ENCODE results near the gene PDK4. TPM values are rescaled to one million over a fixed set of nuclear protein-coding genes. Genes with fewer than 3 reads are reported as not detected.

PDK4 gene
- total RNA-seq, 1 donor from 2014 or later = 227 TPM

DNA sequence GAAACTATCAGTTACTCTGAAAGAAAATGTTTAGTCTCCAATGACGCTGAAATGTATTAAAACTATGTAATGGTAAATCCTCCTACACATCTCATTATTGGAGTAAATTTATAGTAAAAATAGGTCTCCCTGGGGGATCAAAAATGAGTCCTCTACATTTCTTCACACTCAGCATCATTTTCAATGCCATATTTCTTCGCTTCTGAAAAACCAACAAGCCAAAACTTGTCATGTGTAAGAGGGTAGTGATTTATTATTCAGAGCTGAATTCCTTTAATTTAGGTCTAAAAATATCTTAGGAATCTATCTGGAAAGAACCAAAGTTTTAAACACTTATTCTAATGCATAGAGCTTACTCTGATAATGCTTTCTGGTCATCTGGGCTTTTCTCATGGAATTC, 3.0 kb downstream of the PDK4 start:
- Histone ChIP-seq H3K4me1 (peaks cover 4 to 22% of the 10 kb centered on the region in 2 donors), H3K36me3 (peaks cover 28 to 65% of the 10 kb centered on the region in 2 donors), H3K27ac (peak overlapping the region; percentile 95 to 97), H3K9me3 (no peaks in the 10 kb centered on the region), H3K4me3 (peak overlapping the region; percentile 86 to 95), H3K27me3 (no peaks in the 10 kb centered on the region)
- TF ChIP-seq, protein P1, sequence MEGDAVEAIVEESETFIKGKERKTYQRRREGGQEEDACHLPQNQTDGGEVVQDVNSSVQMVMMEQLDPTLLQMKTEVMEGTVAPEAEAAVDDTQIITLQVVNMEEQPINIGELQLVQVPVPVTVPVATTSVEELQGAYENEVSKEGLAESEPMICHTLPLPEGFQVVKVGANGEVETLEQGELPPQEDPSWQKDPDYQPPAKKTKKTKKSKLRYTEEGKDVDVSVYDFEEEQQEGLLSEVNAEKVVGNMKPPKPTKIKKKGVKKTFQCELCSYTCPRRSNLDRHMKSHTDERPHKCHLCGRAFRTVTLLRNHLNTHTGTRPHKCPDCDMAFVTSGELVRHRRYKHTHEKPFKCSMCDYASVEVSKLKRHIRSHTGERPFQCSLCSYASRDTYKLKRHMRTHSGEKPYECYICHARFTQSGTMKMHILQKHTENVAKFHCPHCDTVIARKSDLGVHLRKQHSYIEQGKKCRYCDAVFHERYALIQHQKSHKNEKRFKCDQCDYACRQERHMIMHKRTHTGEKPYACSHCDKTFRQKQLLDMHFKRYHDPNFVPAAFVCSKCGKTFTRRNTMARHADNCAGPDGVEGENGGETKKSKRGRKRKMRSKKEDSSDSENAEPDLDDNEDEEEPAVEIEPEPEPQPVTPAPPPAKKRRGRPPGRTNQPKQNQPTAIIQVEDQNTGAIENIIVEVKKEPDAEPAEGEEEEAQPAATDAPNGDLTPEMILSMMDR (IDR thresholded peaks at IDR 0.05) = no peak
- intact Hi-C loops (cut with DNase I) = no loop called here
- DNase-seq (ENCODE audit: low spot score in 2 of 2) = no peak

DNA sequence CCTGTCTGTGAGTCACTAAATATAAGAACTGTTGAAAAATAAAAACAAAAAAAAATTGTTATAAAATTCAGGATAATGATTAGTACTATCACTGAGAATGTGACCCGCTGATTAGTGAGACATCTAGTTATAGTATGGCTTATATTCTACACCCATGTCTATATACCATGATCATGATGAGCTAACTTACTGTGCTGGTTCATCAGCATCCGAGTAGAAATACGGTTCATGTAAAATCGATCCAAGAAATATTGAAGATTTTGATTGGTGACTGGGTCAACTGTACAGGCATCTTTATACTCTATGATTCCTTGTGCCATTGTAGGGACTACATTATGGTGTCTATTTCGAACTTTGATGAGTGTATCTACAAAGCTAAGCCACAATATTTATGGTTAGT, 3.7 kb downstream of the PDK4 start:
- no peak for DNase-seq (ENCODE audit: low spot score in 2 of 2)
- H3K4me3 ChIP-seq = peak overlapping the region; percentile 86 to 95
- intact Hi-C loops (cut with DNase I) = no loop called here
- TF ChIP-seq, protein P1 (IDR thresholded peaks at IDR 0.05) = no peak
- H3K9me3 ChIP-seq = no peaks in the 10 kb centered on the region
- H3K36me3 ChIP-seq = peaks cover 34 to 73% of the 10 kb centered on the region in 2 donors
- H3K4me1 ChIP-seq = peaks cover 4 to 24% of the 10 kb centered on the region in 2 donors
- H3K27me3 ChIP-seq = no peaks in the 10 kb centered on the region
- peak overlapping the region; percentile 95 to 97 for H3K27ac ChIP-seq

DNA sequence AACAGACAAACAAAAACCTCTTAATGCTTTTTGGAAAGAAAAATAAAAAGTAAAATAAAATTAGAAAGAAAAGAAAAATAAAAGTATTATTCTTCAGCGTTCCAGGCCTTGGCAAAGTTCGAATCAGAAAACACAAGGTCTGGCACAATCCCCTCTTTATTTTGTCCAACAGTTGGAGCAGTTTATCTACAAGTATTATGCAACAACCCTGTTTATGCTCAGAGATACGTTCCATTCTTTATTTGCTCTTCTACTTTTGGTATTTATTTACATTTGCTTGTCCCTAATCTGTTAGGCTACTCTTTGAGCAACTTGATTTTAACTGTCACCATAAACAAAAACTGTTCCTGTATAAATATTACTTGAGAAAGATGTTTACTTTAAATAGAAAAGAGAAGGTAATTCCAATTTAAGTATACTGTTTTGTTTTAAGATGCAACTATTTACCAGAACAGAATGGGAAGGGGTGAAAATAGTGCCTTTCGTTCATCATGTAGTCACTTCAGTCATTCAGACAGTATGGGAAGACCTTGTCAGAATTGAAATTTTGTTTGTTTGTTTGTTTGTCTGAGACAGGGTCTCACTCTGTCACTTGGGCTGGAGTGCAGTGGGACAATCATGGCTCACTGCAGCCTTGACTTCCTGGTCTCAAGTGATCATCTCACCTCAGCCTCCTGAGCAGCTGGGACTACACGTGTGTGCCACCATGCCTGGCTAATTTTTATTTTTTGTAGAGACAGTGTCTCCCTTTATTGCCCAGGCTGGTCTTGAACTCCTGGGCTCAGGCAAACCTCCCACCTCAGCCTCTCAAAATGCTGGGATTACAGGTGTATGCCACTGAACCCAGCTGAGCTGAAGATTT, 5.7 kb downstream of the PDK4 start:
- TF ChIP-seq, protein P1 (IDR thresholded peaks at IDR 0.05) = no peak
- intact Hi-C loops (cut with DNase I) = no loop called here

DNA sequence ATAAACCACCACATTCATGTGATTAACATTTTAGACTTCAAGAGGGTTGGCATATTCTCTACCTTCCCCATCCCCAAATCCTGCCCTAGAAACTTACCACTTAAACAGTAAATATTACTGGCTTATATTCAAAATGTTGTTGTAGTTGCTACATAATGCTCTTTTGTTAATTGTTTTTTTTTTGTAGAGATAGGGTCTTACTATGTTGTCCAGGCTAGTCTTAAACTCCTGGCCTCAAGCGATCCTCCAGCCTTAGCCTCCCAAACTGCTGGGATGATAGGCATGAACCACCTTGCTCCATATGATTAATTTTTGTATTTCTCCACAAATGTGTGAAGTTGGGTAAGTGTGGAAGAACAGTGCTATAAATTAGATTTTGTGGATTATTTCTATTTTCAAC, 6.5 kb downstream of the PDK4 start:
- peak overlapping the region; percentile 86 to 95 for H3K4me3 ChIP-seq
- H3K4me1 ChIP-seq = peaks cover 4 to 36% of the 10 kb centered on the region in 2 donors
- TF ChIP-seq, protein P1 (IDR thresholded peaks at IDR 0.05) = no peak
- H3K9me3 ChIP-seq = no peaks in the 10 kb centered on the region
- no peaks in the 10 kb centered on the region for H3K27me3 ChIP-seq
- DNase-seq (ENCODE audit: low spot score in 2 of 2) = no peak
- intact Hi-C loops (cut with DNase I) = no loop called here
- H3K36me3 ChIP-seq = peaks cover 56 to 98% of the 10 kb centered on the region in 2 donors
- peak overlapping the region in 1 of 2 donors; percentile 48 for H3K27ac ChIP-seq

More for the DNA sequence above, 5.7 kb downstream of the PDK4 start:
- peak overlapping the region; percentile 86 to 95 for H3K4me3 ChIP-seq
- H3K27ac ChIP-seq = peak overlapping the region; percentile 42 to 53
- H3K36me3 ChIP-seq = peaks cover 47 to 92% of the 10 kb centered on the region in 2 donors
- peaks cover 4 to 32% of the 10 kb centered on the region in 2 donors for H3K4me1 ChIP-seq
- no peak for DNase-seq (ENCODE audit: low spot score in 2 of 2)
- H3K27me3 ChIP-seq = no peaks in the 10 kb centered on the region
- H3K9me3 ChIP-seq = no peaks in the 10 kb centered on the region

DNA sequence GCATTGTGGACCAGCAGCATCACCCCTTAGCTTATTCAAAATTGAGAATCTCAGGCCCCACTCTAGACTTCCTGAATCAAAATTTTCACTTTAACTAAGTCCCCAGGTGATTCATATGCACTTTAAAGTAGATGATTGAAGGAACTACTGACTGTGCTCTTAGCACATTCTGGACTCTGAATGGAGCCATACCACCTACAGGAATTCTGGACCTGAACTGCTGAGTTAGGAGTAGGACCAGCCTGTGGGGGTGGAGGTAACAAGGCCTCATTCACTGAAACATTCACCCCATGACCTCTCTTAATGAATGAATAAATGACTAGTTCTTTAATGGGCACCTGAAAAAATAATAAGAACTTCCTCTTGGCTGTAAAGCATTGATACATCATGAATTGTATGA, 7.3 kb downstream of the PDK4 start:
- H3K4me1 ChIP-seq = peaks cover 4 to 37% of the 10 kb centered on the region in 2 donors
- H3K9me3 ChIP-seq = no peaks in the 10 kb centered on the region
- DNase-seq (ENCODE audit: low spot score in 2 of 2) = no peak
- TF ChIP-seq, protein P1 (IDR thresholded peaks at IDR 0.05) = no peak
- no peaks in the 10 kb centered on the region for H3K27me3 ChIP-seq
- peaks cover 61 to 98% of the 10 kb centered on the region in 2 donors for H3K36me3 ChIP-seq
- intact Hi-C loops (cut with DNase I) = no loop called here
- peak overlapping the region; percentile 24 to 48 for H3K27ac ChIP-seq
- H3K4me3 ChIP-seq = peak overlapping the region; percentile 86 to 95

Measured in ascending aorta (tissue), 2 donors.